Colon (tissue), 2 donors: ENCODE results near the gene VPS37C.

Experiments
- FAIRE-seq: peaks from 2 replicates; lab custom pipeline; 2012; peaks lifted over from hg19 to GRCh38; lab: Jason Lieb, UNC
- donor health status: control.
- donor health status: control.

Gene VPS37C

GRCh38 chr11:61092908-61093763 is 68.1 kb downstream of the VPS37C start:
- FAIRE-seq: no peak

- no peak for FAIRE-seq
Observed at GRCh38 chr11:61092280-61092766, 68.9 kb downstream of the VPS37C start.

GRCh38 chr11:61091373-61092279 is 69.6 kb downstream of the VPS37C start:
- no peak for FAIRE-seq

GRCh38 chr11:61090982-61091372 is 70.2 kb downstream of the VPS37C start:
- no peak for FAIRE-seq

GRCh38 chr11:61090521-61090920 is 70.7 kb downstream of the VPS37C start:
- FAIRE-seq: no peak

GRCh38 chr11:61089806-61090491 is 71.3 kb downstream of the VPS37C start:
- no peak for FAIRE-seq

GRCh38 chr11:61087426-61088119 is 73.7 kb downstream of the VPS37C start:
- FAIRE-seq: no peak

GRCh38 chr11:61083601-61084147 is 77.6 kb downstream of the VPS37C start:
- no peak for FAIRE-seq

GRCh38 chr11:61082931-61083531 is 78.2 kb downstream of the VPS37C start:
- no peak for FAIRE-seq

GRCh38 chr11:61082062-61082870 is 79.0 kb downstream of the VPS37C start:
- FAIRE-seq: no peak

GRCh38 chr11:61080986-61081590 is 80.1 kb downstream of the VPS37C start:
- FAIRE-seq: no peak

- no peak for FAIRE-seq
Observed at GRCh38 chr11:61080526-61080925, 80.7 kb downstream of the VPS37C start.
